H9 (cell line): Measurements from ENCODE around the gene OR8B12. TPM values are rescaled to one million over a fixed set of nuclear protein-coding genes. Genes with fewer than 3 reads are reported as not detected.

Experiments
- DNase-seq: peaks from one replicate; pipeline ENCODE4 v3.0.0-alpha.2; 2017
- H2AFZ ChIP-seq: one replicate; pipeline ENCODE4 v1.6.1; 2013; ENCODE audit warnings: mild to moderate bottlenecking, low read length, control low read depth, moderate library complexity
- H2AK5ac ChIP-seq: 2 replicates; pipeline ENCODE4 v1.6.1; 2013; ENCODE audit warnings: low read length, control low read depth, mixed read lengths; ENCODE audit not compliant: insufficient read length
- H2BK120ac ChIP-seq: one replicate; pipeline ENCODE4 v1.6.1; 2013; ENCODE audit warnings: low read depth, mild to moderate bottlenecking, low read length, control low read depth, inconsistent platforms; ENCODE audit not compliant: poor library complexity, severe bottlenecking
- H2BK12ac ChIP-seq: 2 replicates; pipeline ENCODE4 v1.6.1; 2013; ENCODE audit warnings: low read length, control low read depth, mixed read lengths, low read depth; ENCODE audit not compliant: insufficient read length
- H2BK15ac ChIP-seq: 2 replicates; pipeline ENCODE4 v1.6.1; 2013; ENCODE audit warnings: low read depth, low read length, control low read depth
- H2BK20ac ChIP-seq: one replicate; pipeline ENCODE4 v1.6.1; 2013; ENCODE audit warnings: low read depth, mild to moderate bottlenecking, low read length, control low read depth, inconsistent platforms; ENCODE audit not compliant: poor library complexity, severe bottlenecking
- H2BK5ac ChIP-seq: 2 replicates; pipeline ENCODE4 v1.6.1; 2013; ENCODE audit warnings: low read length, control low read depth, mixed read lengths; ENCODE audit not compliant: insufficient read length
- H3K14ac ChIP-seq: 2 replicates; pipeline ENCODE4 v1.6.1; 2013; ENCODE audit warnings: low read length, control low read depth; ENCODE audit not compliant: insufficient read depth
- H3K18ac ChIP-seq: 2 replicates; pipeline ENCODE4 v1.6.1; 2013; ENCODE audit warnings: low read depth, mild to moderate bottlenecking, mixed read lengths, low read length, control low read depth; ENCODE audit not compliant: insufficient read length
- H3K23ac ChIP-seq: 2 replicates; pipeline ENCODE4 v1.6.1; 2013; ENCODE audit warnings: low read length, control low read depth, mixed read lengths, low read depth; ENCODE audit not compliant: insufficient read length
- H3K23me2 ChIP-seq: 2 replicates; pipeline ENCODE4 v1.6.1; 2013; ENCODE audit warnings: low read depth, mild to moderate bottlenecking, mixed read lengths, low read length, control low read depth; ENCODE audit not compliant: insufficient read length, poor library complexity, severe bottlenecking
- H3K27ac ChIP-seq: 2 replicates; pipeline ENCODE4 v1.5.1; 2013; ENCODE audit warnings: low read length, control low read depth, mixed read lengths, low read depth; ENCODE audit not compliant: insufficient read length
- H3K27me3 ChIP-seq: 2 replicates; pipeline ENCODE4 v1.6.1; 2013; ENCODE audit warnings: low read length, control low read depth, inconsistent platforms; ENCODE audit not compliant: insufficient read depth
- H3K4ac ChIP-seq: 2 replicates; pipeline ENCODE4 v1.6.1; 2013; ENCODE audit warnings: low read depth, mild to moderate bottlenecking, control low read depth, inconsistent platforms, low read length, moderate library complexity
- H3K4me1 ChIP-seq: 2 replicates; pipeline ENCODE4 v1.6.1; 2013; ENCODE audit warnings: low read length, control low read depth, inconsistent platforms; ENCODE audit not compliant: insufficient read depth
- H3K4me2 ChIP-seq: 2 replicates; pipeline ENCODE4 v1.6.1; 2013; ENCODE audit warnings: low read length, control low read depth, mixed read lengths; ENCODE audit not compliant: insufficient read length, insufficient read depth
- H3K56ac ChIP-seq: 2 replicates; pipeline ENCODE4 v1.6.1; 2013; ENCODE audit warnings: low read depth, mild to moderate bottlenecking, mixed read lengths, low read length, control low read depth; ENCODE audit not compliant: insufficient read length
- H3K79me1 ChIP-seq: 2 replicates; pipeline ENCODE4 v1.6.1; 2013; ENCODE audit warnings: low read depth, mild to moderate bottlenecking, moderate library complexity, low read length, control low read depth, inconsistent platforms; ENCODE audit not compliant: insufficient read depth, poor library complexity, severe bottlenecking
- H3K79me2 ChIP-seq: 2 replicates; pipeline ENCODE4 v1.6.1; 2013; ENCODE audit warnings: low read length, control low read depth, inconsistent platforms; ENCODE audit not compliant: insufficient read depth
- H3K9ac ChIP-seq: 2 replicates; pipeline ENCODE4 v1.6.1; 2013; ENCODE audit warnings: low read length, control low read depth, mixed read lengths; ENCODE audit not compliant: insufficient read length; ENCODE audit errors: extremely low read depth
- H3K9me3 ChIP-seq: one replicate; pipeline ENCODE4 v1.6.1; 2013; ENCODE audit warnings: low read depth, low read length, inconsistent platforms; ENCODE audit not compliant: control insufficient read depth
- H3T11ph ChIP-seq: one replicate; pipeline ENCODE4 v1.6.1; 2013; ENCODE audit warnings: mild to moderate bottlenecking, low read length, control low read depth, inconsistent platforms
- H4K20me1 ChIP-seq: one replicate; pipeline ENCODE4 v1.6.1; 2013; ENCODE audit not compliant: control insufficient read depth, insufficient read length, insufficient read depth
- H4K5ac ChIP-seq: 2 replicates; pipeline ENCODE4 v1.6.1; 2013; ENCODE audit warnings: low read depth, mild to moderate bottlenecking, mixed read lengths, low read length, control low read depth; ENCODE audit not compliant: insufficient read length
- H4K8ac ChIP-seq: replicated peaks from 2 replicates; pipeline ENCODE4 v1.6.1; 2013; ENCODE audit warnings: low read length, control low read depth, mixed read lengths, low read depth; ENCODE audit not compliant: insufficient read length
- H4K91ac ChIP-seq: 2 replicates; pipeline ENCODE4 v1.6.1; 2013; ENCODE audit warnings: low read depth, mild to moderate bottlenecking, moderate library complexity, mixed read lengths, low read length, control low read depth; ENCODE audit not compliant: insufficient read length
- H3K27ac Mint-ChIP-seq, 3 experiments: 2 replicates in 2 of 3; 3 replicates in 1 of 3; pipeline ENCODE4 v1.8.0; 2020 to 2021; ENCODE audit warnings: mixed read lengths in 3 of 3, mild to moderate bottlenecking in 1 of 3, moderate library complexity in 1 of 3
- H3K27me3 Mint-ChIP-seq: 2 replicates; pipeline ENCODE4 v1.8.0; 2021; ENCODE audit warnings: low read depth, mild to moderate bottlenecking, moderate library complexity, mixed read lengths
- H3K36me3 Mint-ChIP-seq, 3 experiments: 2 replicates in 2 of 3; 3 replicates in 1 of 3; pipeline ENCODE4 v1.8.0; 2020 to 2021; ENCODE audit warnings: low read depth in 3 of 3, mixed read lengths in 3 of 3; ENCODE audit not compliant: insufficient read depth in 1 of 3
- H3K4me1 Mint-ChIP-seq, 2 experiments: 2 replicates each; pipeline ENCODE4 v1.8.0; 2020; ENCODE audit warnings: mixed read lengths in 2 of 2
- H3K4me3 Mint-ChIP-seq, 2 experiments: 2 replicates in 1 of 2; 3 replicates in 1 of 2; pipeline ENCODE4 v1.8.0; 2020 to 2021; ENCODE audit warnings: mild to moderate bottlenecking in 2 of 2, mixed read lengths in 2 of 2, moderate library complexity in 1 of 2
- H3K9me3 Mint-ChIP-seq, 2 experiments: 2 replicates in 1 of 2; 3 replicates in 1 of 2; pipeline ENCODE4 v1.8.0; 2020; ENCODE audit warnings: mild to moderate bottlenecking in 2 of 2, mixed read lengths in 2 of 2, moderate library complexity in 1 of 2
- CTCF ChIP-seq: fragments of 200-600 bp; sonication (generic); conservative IDR thresholded peaks from 3 replicates; pipeline ENCODE4 v1.8.0; 2021; ENCODE audit warnings: antibody characterized with exemption, mild to moderate bottlenecking
- WGBS: extraction: QIAGEN DNeasy Blood & Tissue Kit; methylation state at CpG from one replicate; pipeline ENCODE4 v1.1.7; 2013; ENCODE audit warnings: missing lambda C conversion rate, low lambda C conversion rate, mixed read lengths; ENCODE audit not compliant: insufficient read length; ENCODE audit errors: extremely low coverage; 5-methylcytosine and 5-hydroxymethylcytosine counted together
- total RNA-seq: library from RNA; stranded (reverse); gene quantifications from 2 replicates; pipeline ENCODE4 v1.2.1, GENCODE V29; 2021

OR8B12 gene
- total RNA-seq, 1 experiment from 2014 or later = not detected

GRCh38 chr11:124584681-124585372 lies 41.4 kb upstream of the OR8B12 start:
- H3K56ac ChIP-seq = no peak overlapping the region
- H3K9me3 Mint-ChIP-seq = no peaks in the 10 kb centered on the region
- H3K9ac ChIP-seq = no peak overlapping the region
- no peak overlapping the region for H4K8ac ChIP-seq
- no peaks in the 10 kb centered on the region for H3K9me3 ChIP-seq
- no peak overlapping the region for H3K18ac ChIP-seq
- no peak overlapping the region for H2BK12ac ChIP-seq
- H2BK120ac ChIP-seq = no peak overlapping the region
- no peak overlapping the region for H3K14ac ChIP-seq
- no peak overlapping the region for H3K27ac Mint-ChIP-seq
- DNase-seq = no peak
- H2BK15ac ChIP-seq = no peak overlapping the region
- no peaks in the 10 kb centered on the region for H3K36me3 Mint-ChIP-seq
- no peak overlapping the region for H3K4ac ChIP-seq
- H3T11ph ChIP-seq = no peak overlapping the region
- H3K79me1 ChIP-seq = no peaks in the 10 kb centered on the region
- no peak overlapping the region for H2AFZ ChIP-seq
- no peak overlapping the region for H3K4me2 ChIP-seq
- no peak overlapping the region for H4K5ac ChIP-seq
- H4K91ac ChIP-seq = no peak overlapping the region
- no peak for TF ChIP-seq CTCF
- no peaks in the 10 kb centered on the region for H3K27me3 ChIP-seq
- H2BK5ac ChIP-seq = no peak overlapping the region
- WGBS = no CpG with 5 or more reads among the region's 4 CpGs
- H3K27me3 Mint-ChIP-seq = no peaks in the 10 kb centered on the region
- 0 out of 4 replicates have a peak, but pooled peaks cover 0 to 3% of the 10 kb centered on the region in 2 experiments for H3K4me1 Mint-ChIP-seq
- H2AK5ac ChIP-seq = no peak overlapping the region
- H3K27ac ChIP-seq = no peak overlapping the region
- no peaks in the 10 kb centered on the region for H4K20me1 ChIP-seq
- no peak overlapping the region for H3K23ac ChIP-seq
- no peak overlapping the region for H3K4me3 Mint-ChIP-seq
- no peaks in the 10 kb centered on the region for H3K4me1 ChIP-seq
- H3K79me2 ChIP-seq = no peaks in the 10 kb centered on the region
- H2BK20ac ChIP-seq = no peak overlapping the region
- no peaks in the 10 kb centered on the region for H3K23me2 ChIP-seq
